Neuronal stem cell (in vitro differentiated cells): ENCODE results near the gene AGTPBP1.

Experiments used
- DNase-seq: peaks from one replicate; pipeline ENCODE4 v3.0.0-alpha.2; 2013; ENCODE audit warnings: low spot score
- H2AFZ ChIP-seq: one replicate; pipeline ENCODE4 v1.6.1; 2013; ENCODE audit warnings: mild to moderate bottlenecking, low read length, inconsistent platforms
- H2AK5ac ChIP-seq: 2 replicates; pipeline ENCODE4 v1.6.1; 2013; ENCODE audit warnings: low read depth, mild to moderate bottlenecking, inconsistent platforms, low read length, moderate library complexity, mixed read lengths
- H2BK120ac ChIP-seq: 2 replicates; pipeline ENCODE4 v1.6.1; 2013; ENCODE audit warnings: low read depth, mild to moderate bottlenecking, inconsistent platforms, low read length, moderate library complexity, mixed read lengths
- H2BK12ac ChIP-seq: one replicate; pipeline ENCODE4 v1.6.1; 2013; ENCODE audit warnings: low read length, inconsistent platforms
- H2BK15ac ChIP-seq: 2 replicates; pipeline ENCODE4 v1.6.1; 2013; ENCODE audit warnings: mild to moderate bottlenecking, low read length, inconsistent platforms, mixed read lengths
- H2BK5ac ChIP-seq: one replicate; pipeline ENCODE4 v1.6.1; 2013; ENCODE audit warnings: inconsistent platforms, mild to moderate bottlenecking, low read length, moderate library complexity
- H3K14ac ChIP-seq: one replicate; pipeline ENCODE4 v1.6.1; 2013; ENCODE audit warnings: low read length, inconsistent platforms
- H3K18ac ChIP-seq: 2 replicates; pipeline ENCODE4 v1.6.1; 2013; ENCODE audit warnings: low read length, inconsistent platforms
- H3K23ac ChIP-seq: 2 replicates; pipeline ENCODE4 v1.6.1; 2013; ENCODE audit warnings: low read depth, mild to moderate bottlenecking, mixed read lengths, low read length, inconsistent platforms; ENCODE audit not compliant: poor library complexity
- H3K27ac ChIP-seq: replicated peaks from 3 replicates; pipeline ENCODE4 v1.5.1; 2013; ENCODE audit warnings: low read length, inconsistent platforms
- H3K27me3 ChIP-seq, 3 experiments: 2 replicates each; pipeline ENCODE4 v1.6.1; 2013; ENCODE audit warnings: low read length in 3 of 3, mild to moderate bottlenecking in 2 of 3, inconsistent platforms in 1 of 3, low read depth in 1 of 3, mixed read lengths in 1 of 3, moderate library complexity in 1 of 3; ENCODE audit not compliant: control insufficient read depth in 3 of 3, insufficient read depth in 3 of 3
- H3K36me3 ChIP-seq, 2 donors: replicated peaks in 1 of 2; 2 replicates each; pipeline ENCODE4 v1.6.1; 2013; ENCODE audit warnings: low read length in 2 of 2; ENCODE audit not compliant: control insufficient read depth in 2 of 2, insufficient read depth in 2 of 2
- H3K4ac ChIP-seq: 2 replicates; pipeline ENCODE4 v1.6.1; 2013; ENCODE audit warnings: inconsistent platforms, mild to moderate bottlenecking, low read length, moderate library complexity
- H3K4me1 ChIP-seq, 2 donors: 1 replicate in 1 of 2; 2 replicates in 1 of 2; pipeline ENCODE4 v1.6.1; 2013; ENCODE audit warnings: low read length in 2 of 2, low read depth in 1 of 2; ENCODE audit not compliant: control insufficient read depth in 2 of 2, insufficient read depth in 1 of 2
- H3K4me2 ChIP-seq: one replicate; pipeline ENCODE4 v1.6.1; 2013; ENCODE audit warnings: mild to moderate bottlenecking, low read length, inconsistent platforms; ENCODE audit not compliant: insufficient read depth, poor library complexity, severe bottlenecking
- H3K4me3 ChIP-seq, 2 donors: 2 replicates each; pipeline ENCODE4 v1.5.1; 2013; ENCODE audit warnings: low read length in 2 of 2, mild to moderate bottlenecking in 2 of 2, inconsistent platforms in 1 of 2, moderate library complexity in 1 of 2
- H3K79me1 ChIP-seq: one replicate; pipeline ENCODE4 v1.6.1; 2013; ENCODE audit warnings: low read depth, mild to moderate bottlenecking, inconsistent platforms, low read length, moderate library complexity
- H3K9ac ChIP-seq: one replicate; pipeline ENCODE4 v1.6.1; 2013; ENCODE audit warnings: mild to moderate bottlenecking, low read depth, low read length, inconsistent platforms; ENCODE audit not compliant: poor library complexity
- H3K9me3 ChIP-seq, 2 donors: replicated peaks in 1 of 2; 2 replicates each; pipeline versions ENCODE3 to v1.6.1; 2013; ENCODE audit warnings: low read length in 2 of 2, mild to moderate bottlenecking in 2 of 2, inconsistent platforms in 1 of 2, low read depth in 1 of 2, mixed read lengths in 1 of 2, moderate library complexity in 1 of 2; ENCODE audit not compliant: control insufficient read depth in 2 of 2, insufficient read depth in 1 of 2
- H4K8ac ChIP-seq: one replicate; pipeline ENCODE4 v1.6.1; 2013; ENCODE audit warnings: low read depth, mild to moderate bottlenecking, inconsistent platforms, low read length, moderate library complexity
- H4K91ac ChIP-seq: one replicate; pipeline ENCODE4 v1.6.1; 2013; ENCODE audit warnings: low read length, low read depth, mild to moderate bottlenecking, inconsistent platforms; ENCODE audit not compliant: poor library complexity
- WGBS, 2 donors: extraction: QIAGEN DNeasy Blood & Tissue Kit; methylation state at CpG; one replicate each; pipeline ENCODE4 v1.1.7; 2013; ENCODE audit warnings: missing lambda C conversion rate in 2 of 2, mixed read lengths in 1 of 2; ENCODE audit not compliant: insufficient read length in 2 of 2, insufficient replicate concordance in 1 of 2; ENCODE audit errors: extremely low coverage in 2 of 2; 5-methylcytosine and 5-hydroxymethylcytosine counted together

Gene AGTPBP1

DNA sequence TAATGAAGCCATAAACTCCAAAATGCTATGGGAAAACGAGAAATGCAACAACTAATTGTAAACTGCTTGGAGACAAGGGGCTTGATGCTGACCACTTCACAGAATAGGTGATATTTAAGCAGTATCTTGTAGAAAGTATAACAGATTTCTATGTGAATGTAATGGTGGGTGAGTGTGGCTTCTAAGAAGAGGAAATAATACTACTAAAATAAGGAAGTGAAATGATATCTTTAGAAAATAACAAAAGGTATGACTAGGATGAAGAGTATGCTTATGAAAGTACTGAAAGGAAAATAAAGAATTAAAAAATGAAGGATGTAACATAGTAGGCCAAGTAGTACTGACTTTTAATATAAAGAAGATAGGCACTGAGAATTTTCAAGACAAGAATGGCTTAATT is 94.2 kb downstream of the AGTPBP1 start:
- Histone ChIP-seq H3K9ac (no peak overlapping the region), H2BK120ac (no peak overlapping the region), H3K4me2 (no peak overlapping the region), H3K9me3 (no peaks in the 10 kb centered on the region), H3K4me1 (no peaks in the 10 kb centered on the region), H3K23ac (no peak overlapping the region), H3K27me3 (no peaks in the 10 kb centered on the region), H2AK5ac (no peak overlapping the region), H2BK15ac (no peak overlapping the region), H2BK5ac (no peak overlapping the region), H2BK12ac (no peak overlapping the region), H3K4ac (no peak overlapping the region), H4K91ac (no peak overlapping the region), H3K27ac (no peak overlapping the region), H3K36me3 (peaks cover 0 to 67% of the 10 kb centered on the region in 2 donors), H3K18ac (no peak overlapping the region), H3K4me3 (no peak overlapping the region), H2AFZ (no peak overlapping the region), H4K8ac (no peak overlapping the region), H3K79me1 (no peaks in the 10 kb centered on the region), H3K14ac (no peak overlapping the region)
- WGBS, 2 donors = no CpG with 5 or more reads among the region's 1 CpG
- no peak for DNase-seq

DNA sequence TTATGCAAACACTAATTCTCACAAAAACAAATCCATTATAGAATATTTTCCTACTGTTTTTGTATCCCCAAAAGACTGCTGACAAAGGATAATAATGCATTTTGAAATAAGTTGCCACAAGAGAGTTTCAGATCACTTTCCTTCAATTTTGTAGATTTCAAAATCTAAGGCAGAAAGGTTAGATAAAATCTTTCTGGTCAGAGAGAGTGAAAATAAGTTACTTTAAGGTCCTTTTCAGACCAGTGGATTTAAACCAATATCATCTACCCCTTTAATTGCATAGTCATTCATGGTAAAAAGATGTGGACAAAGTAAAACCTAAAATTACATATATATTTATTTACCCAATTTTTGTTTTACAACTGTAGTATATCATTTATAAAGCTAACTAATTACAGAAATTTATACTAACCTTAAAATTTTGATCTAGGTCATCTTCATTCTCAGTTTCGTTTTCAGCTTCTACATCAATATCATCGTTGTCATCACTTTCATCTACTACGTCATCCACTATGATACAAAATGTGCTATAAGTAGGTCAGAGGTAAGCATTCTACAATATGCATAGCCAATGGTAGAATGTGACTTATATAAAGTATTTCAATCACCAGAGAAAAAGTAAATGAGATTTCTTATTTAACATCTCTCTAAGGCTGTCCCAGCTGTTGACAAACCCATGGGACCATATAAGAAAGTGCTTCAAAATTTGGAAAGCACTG is 95.7 kb downstream of the AGTPBP1 start:
- Histone ChIP-seq H3K27ac (no peak overlapping the region), H3K23ac (no peak overlapping the region), H3K9ac (no peak overlapping the region), H3K4me3 (no peak overlapping the region), H4K8ac (no peak overlapping the region), H2BK15ac (no peak overlapping the region), H3K4ac (no peak overlapping the region), H3K18ac (no peak overlapping the region), H3K4me2 (no peak overlapping the region), H2BK120ac (no peak overlapping the region), H2AK5ac (no peak overlapping the region), H3K36me3 (peaks cover 0 to 71% of the 10 kb centered on the region in 2 donors), H2BK5ac (no peak overlapping the region), H3K4me1 (no peaks in the 10 kb centered on the region), H2BK12ac (no peak overlapping the region), H3K14ac (no peak overlapping the region), H3K9me3 (no peaks in the 10 kb centered on the region), H3K79me1 (no peaks in the 10 kb centered on the region), H2AFZ (no peak overlapping the region), H3K27me3 (no peaks in the 10 kb centered on the region), H4K91ac (no peak overlapping the region)
- no CpG with 5 or more reads among the region's 3 CpGs for WGBS, 2 donors
- no peak for DNase-seq

DNA sequence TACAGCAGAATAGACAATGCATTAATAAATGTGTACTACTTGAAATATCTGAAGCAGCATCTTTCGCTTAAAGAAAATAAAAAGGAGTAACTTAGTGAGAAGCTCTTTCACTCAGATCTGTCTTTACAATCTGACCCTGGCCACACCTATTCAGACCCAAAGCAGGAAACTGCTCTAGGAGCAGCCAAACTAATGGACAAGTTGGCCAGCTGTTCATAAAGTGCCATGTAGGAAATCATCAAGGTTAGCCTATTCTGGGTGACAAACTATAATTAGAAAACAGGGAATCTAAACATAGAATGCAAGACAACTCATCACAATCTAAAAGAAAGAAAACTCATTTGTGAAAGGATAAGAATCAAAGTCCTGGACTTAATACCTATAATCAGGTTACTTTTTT is 101.3 kb downstream of the AGTPBP1 start:
- Histone ChIP-seq H3K27ac (no peak overlapping the region), H3K4me1 (no peaks in the 10 kb centered on the region), H4K8ac (no peak overlapping the region), H3K18ac (no peak overlapping the region), H2BK15ac (no peak overlapping the region), H3K4me2 (no peak overlapping the region), H3K9ac (no peak overlapping the region), H3K36me3 (peaks cover 0 to 36% of the 10 kb centered on the region in 2 donors), H2BK5ac (no peak overlapping the region), H2AK5ac (no peak overlapping the region), H3K4ac (no peak overlapping the region), H2BK12ac (no peak overlapping the region), H3K23ac (no peak overlapping the region), H4K91ac (no peak overlapping the region), H3K4me3 (no peak overlapping the region), H3K14ac (no peak overlapping the region), H2BK120ac (no peak overlapping the region), H3K79me1 (no peaks in the 10 kb centered on the region), H3K27me3 (no peaks in the 10 kb centered on the region), H3K9me3 (no peaks in the 10 kb centered on the region), H2AFZ (no peak overlapping the region)
- no CpG with 5 or more reads among the region's 1 CpG for WGBS, 2 donors
- DNase-seq = no peak

DNA sequence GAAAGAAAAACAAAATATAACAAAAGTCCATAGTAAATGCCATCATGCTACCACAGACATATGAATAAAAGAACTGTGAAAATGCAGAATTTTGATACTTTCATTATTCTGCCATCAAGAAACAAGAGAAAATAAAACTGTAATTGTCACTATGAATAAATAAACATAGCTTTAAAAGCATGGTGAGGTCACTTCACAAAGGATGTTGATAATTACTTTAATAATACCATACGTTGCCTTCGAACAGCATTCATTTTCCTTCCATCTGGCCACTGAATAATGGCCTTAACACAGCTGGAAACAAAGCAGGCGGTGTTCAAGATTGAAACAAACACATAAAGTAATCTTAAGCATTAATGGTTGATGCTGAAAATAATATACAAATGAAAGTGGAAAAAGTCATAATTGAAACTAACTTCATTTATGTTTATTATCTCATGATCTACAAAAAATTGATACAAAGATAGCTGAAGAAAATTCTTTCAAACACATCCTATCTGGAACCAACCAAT is 102.0 kb downstream of the AGTPBP1 start:
- Histone ChIP-seq H2BK12ac (no peak overlapping the region), H4K91ac (no peak overlapping the region), H3K79me1 (no peaks in the 10 kb centered on the region), H3K27ac (no peak overlapping the region), H4K8ac (no peak overlapping the region), H2AK5ac (no peak overlapping the region), H3K14ac (no peak overlapping the region), H3K4me1 (no peaks in the 10 kb centered on the region), H3K4me3 (no peak overlapping the region), H2BK5ac (no peak overlapping the region), H2AFZ (no peak overlapping the region), H2BK15ac (no peak overlapping the region), H3K4ac (no peak overlapping the region), H3K23ac (no peak overlapping the region), H3K36me3 (peaks cover 0 to 35% of the 10 kb centered on the region in 2 donors), H2BK120ac (no peak overlapping the region), H3K9me3 (no peaks in the 10 kb centered on the region), H3K4me2 (no peak overlapping the region), H3K9ac (no peak overlapping the region), H3K27me3 (no peaks in the 10 kb centered on the region), H3K18ac (no peak overlapping the region)
- WGBS, 2 donors = no CpG with 5 or more reads among the region's 3 CpGs
- no peak for DNase-seq
